GM23248 (cell line): ENCODE results near the gene FXR1. TPM values are rescaled to one million over a fixed set of nuclear protein-coding genes. Genes with fewer than 3 reads are reported as not detected.

Source experiments
- DNase-seq: peaks from one replicate; pipeline ENCODE4 v3.0.0-alpha.2; 2015
- H2AFZ ChIP-seq: fragments of 200-600 bp; sonication (generic); 2 replicates; pipeline ENCODE4 v1.6.1; 2016; ENCODE audit warnings: antibody characterized with exemption
- H3F3A ChIP-seq: fragments of 200-600 bp; sonication (generic); 2 replicates; pipeline ENCODE4 v1.6.1; 2016; ENCODE audit warnings: mild to moderate bottlenecking, antibody characterized with exemption, mixed run types; ENCODE audit not compliant: insufficient read depth
- H3K27ac ChIP-seq: fragments of 200-600 bp; sonication (generic); 2 replicates; pipeline ENCODE4 v1.5.1; 2016; ENCODE audit warnings: mild to moderate bottlenecking
- H3K27me3 ChIP-seq: fragments of 200-600 bp; sonication (generic); replicated peaks from 2 replicates; pipeline ENCODE4 v1.6.1; 2016; ENCODE audit warnings: mild to moderate bottlenecking; ENCODE audit not compliant: insufficient read depth
- H3K36me3 ChIP-seq: fragments of 200-600 bp; sonication (generic); 2 replicates; pipeline ENCODE4 v1.6.1; 2016; ENCODE audit warnings: low read depth, mild to moderate bottlenecking
- H3K4me1 ChIP-seq: fragments of 200-600 bp; sonication (generic); 2 replicates; pipeline ENCODE4 v1.6.1; 2016; ENCODE audit warnings: mild to moderate bottlenecking; ENCODE audit not compliant: insufficient read depth
- H3K4me2 ChIP-seq: fragments of 200-600 bp; sonication (generic); one replicate; pipeline ENCODE4 v1.6.1; 2016; ENCODE audit warnings: mild to moderate bottlenecking; ENCODE audit not compliant: unreplicated experiment
- H3K4me3 ChIP-seq: fragments of 200-600 bp; sonication (generic); 2 replicates; pipeline ENCODE4 v1.5.1; 2016; ENCODE audit warnings: mild to moderate bottlenecking
- H3K79me2 ChIP-seq: fragments of 200-600 bp; sonication (generic); 2 replicates; pipeline ENCODE4 v1.6.1; 2016; ENCODE audit warnings: mild to moderate bottlenecking; ENCODE audit not compliant: insufficient read depth
- H3K9ac ChIP-seq: fragments of 200-600 bp; sonication (generic); 2 replicates; pipeline ENCODE4 v1.6.1; 2016; ENCODE audit warnings: mild to moderate bottlenecking
- H3K9me2 ChIP-seq: fragments of 200-600 bp; sonication (generic); 2 replicates; pipeline ENCODE4 v1.6.1; 2016; ENCODE audit warnings: mixed run types, mild to moderate bottlenecking, moderate library complexity; ENCODE audit not compliant: insufficient read depth
- H3K9me3 ChIP-seq: fragments of 200-600 bp; sonication (generic); one replicate; pipeline ENCODE4 v1.6.1; 2017; ENCODE audit warnings: low read depth
- H4K20me1 ChIP-seq: fragments of 200-600 bp; sonication (generic); 2 replicates; pipeline ENCODE4 v1.6.0; 2016; ENCODE audit not compliant: insufficient read depth
- EZH2 ChIP-seq: fragments of 200-600 bp; sonication (generic); IDR thresholded peaks from 2 replicates; pipeline ENCODE4 v1.6.1; 2018; ENCODE audit warnings: antibody characterized with exemption, mild to moderate bottlenecking; ENCODE audit not compliant: insufficient read depth, poor library complexity, severe bottlenecking
- EZH2phosphoT487 ChIP-seq: fragments of 200-600 bp; sonication (generic); IDR thresholded peaks from 2 replicates; pipeline ENCODE4 v1.6.1; 2018; ENCODE audit warnings: antibody characterized with exemption, moderate library complexity, mild to moderate bottlenecking, low read depth; ENCODE audit not compliant: insufficient read depth
- WGBS, 2 experiments: methylation state at CpG; one replicate each; pipeline ENCODE4 v1.1.6; 2015 to 2017; ENCODE audit warnings: low lambda C conversion rate in 2 of 2, low coverage in 1 of 2; ENCODE audit errors: missing lambda C conversion rate in 2 of 2; 5-methylcytosine and 5-hydroxymethylcytosine counted together
- in situ Hi-C: fragments of 300-500 bp; cut with MboI; formaldehyde crosslinking; loops from 2 replicates; pipeline ENCODE4 v1.15.0; 2020
- polyA plus RNA-seq: library from polyadenylated mRNA; unstranded; fragments of >200 nt; fragmentation: Nextera tagmentation; extraction: Ambion mirVana; gene quantifications from 2 replicates; pipeline ENCODE4 v1.2.1, GENCODE V29; 2016
- total RNA-seq: library from RNA; depleted of rRNA; stranded (reverse); fragments of >200 nt; shearing (Covaris generic); gene quantifications from 2 replicates; pipeline ENCODE4 v1.2.3, GENCODE V29; 2014

The FXR1 gene
- total and polyA plus RNA-seq, 2 experiments from 2014 or later, result 36.3 to 105 TPM

- H3K9me2 ChIP-seq, result no peaks in the 10 kb centered on the region
Observed at GRCh38 chr3:180913581-180914404, 1.3 kb downstream of the FXR1 start.

GRCh38 chr3:180918542-180918941 is 6.1 kb downstream of the FXR1 start:
- peaks cover 51% of the 10 kb centered on the region for H4K20me1 ChIP-seq
- no peak overlapping the region for H2AFZ ChIP-seq
- in situ Hi-C loops, result no loop called here
- no peak overlapping the region for H3K9ac ChIP-seq
- H3K4me2 ChIP-seq, result no peak overlapping the region
- peaks cover 100% of the 10 kb centered on the region for H3K79me2 ChIP-seq
- H3K36me3 ChIP-seq, result 0 out of 2 replicates have a peak, but pooled peaks cover 6% of the 10 kb centered on the region
- H3K9me3 ChIP-seq, result no peaks in the 10 kb centered on the region
- 48% methylated on average over 1 of the region's 1 CpG for WGBS, 2 experiments
- no peak overlapping the region for H3K27ac ChIP-seq
- H3K4me1 ChIP-seq, result peaks cover 13% of the 10 kb centered on the region
- H3F3A ChIP-seq, result no peaks in the 10 kb centered on the region
- no peak for TF ChIP-seq EZH2phosphoT487
- TF ChIP-seq EZH2, result no peak
- H3K9me2 ChIP-seq, result no peaks in the 10 kb centered on the region
- DNase-seq, result no peak
- H3K27me3 ChIP-seq, result no peaks in the 10 kb centered on the region
- H3K4me3 ChIP-seq, result no peak overlapping the region

More at GRCh38 chr3:180913581-180914404, 1.3 kb downstream of the FXR1 start:
- Histone ChIP-seq H3K9ac (peak overlapping the region; percentile 100), H3K4me2 (peak overlapping the region; percentile 95), H3K27ac (peak overlapping the region; percentile 95), H3K4me1 (peaks cover 20% of the 10 kb centered on the region), H3K79me2 (peaks cover 63% of the 10 kb centered on the region), H4K20me1 (peaks cover 32% of the 10 kb centered on the region), H3K9me3 (no peaks in the 10 kb centered on the region), H3K4me3 (peak overlapping the region; percentile 99), H3K36me3 (0 out of 2 replicates have a peak, but pooled peaks cover 6% of the 10 kb centered on the region), H3F3A (peaks cover 6% of the 10 kb centered on the region), H3K27me3 (no peaks in the 10 kb centered on the region), H2AFZ (peak overlapping the region; percentile 95)
- peak; percentile 41 for DNase-seq
- in situ Hi-C loops, result no loop called here
- TF ChIP-seq EZH2phosphoT487, result no peak
- TF ChIP-seq EZH2, result no peak
- 15 to 19% methylated on average over 19 of the region's 19 CpGs for WGBS, 2 experiments

GRCh38 chr3:180922242-180922641 is 9.8 kb downstream of the FXR1 start:
- Histone ChIP-seq H2AFZ (no peak overlapping the region), H3K4me3 (no peak overlapping the region), H3K79me2 (peaks cover 100% of the 10 kb centered on the region), H4K20me1 (peaks cover 36% of the 10 kb centered on the region), H3F3A (no peaks in the 10 kb centered on the region), H3K9ac (no peak overlapping the region), H3K4me1 (peaks cover 14% of the 10 kb centered on the region; the same call in 1 of the 2 replicates), H3K27me3 (no peaks in the 10 kb centered on the region), H3K4me2 (no peak overlapping the region), H3K36me3 (0 out of 2 replicates have a peak, but pooled peaks cover 2% of the 10 kb centered on the region), H3K9me3 (no peaks in the 10 kb centered on the region), H3K9me2 (no peaks in the 10 kb centered on the region), H3K27ac (no peak overlapping the region)
- in situ Hi-C loops, result no loop called here
- no peak for DNase-seq
- TF ChIP-seq EZH2 (no peak), EZH2phosphoT487 (no peak)

- Histone ChIP-seq H3K4me2 (no peak overlapping the region), H3F3A (peaks cover 4% of the 10 kb centered on the region; the same call in 1 of the 2 replicates), H3K9ac (no peak overlapping the region), H3K27ac (no peak overlapping the region), H3K79me2 (peaks cover 100% of the 10 kb centered on the region), H3K36me3 (no peaks in the 10 kb centered on the region), H3K9me2 (no peaks in the 10 kb centered on the region), H2AFZ (no peak overlapping the region), H3K27me3 (no peaks in the 10 kb centered on the region), H4K20me1 (peaks cover 35% of the 10 kb centered on the region), H3K4me3 (no peak overlapping the region), H3K9me3 (no peaks in the 10 kb centered on the region), H3K4me1 (peaks cover 16% of the 10 kb centered on the region; the same call in 1 of the 2 replicates)
- in situ Hi-C loops, result no loop called here
- TF ChIP-seq EZH2phosphoT487 (no peak), EZH2 (no peak)
- WGBS, 2 experiments, result 96 to 99% methylated on average over 4 of the region's 4 CpGs
- DNase-seq, result no peak
Observed at GRCh38 chr3:180923561-180923960, 11.1 kb downstream of the FXR1 start.
